Erythroblast (primary cell): Measurements from ENCODE around the gene SPAG16.

Source experiments
- GATA1 ChIP-seq: IDR thresholded peaks from 2 replicates; pipeline ENCODE4 v1.6.1; 2011; ENCODE audit warnings: low read depth, mild to moderate bottlenecking, control low read depth, low read length, moderate library complexity
- POLR2A ChIP-seq: IDR thresholded peaks from 2 replicates; pipeline ENCODE4 v1.6.1; 2011; ENCODE audit warnings: mild to moderate bottlenecking, low read length

DNA sequence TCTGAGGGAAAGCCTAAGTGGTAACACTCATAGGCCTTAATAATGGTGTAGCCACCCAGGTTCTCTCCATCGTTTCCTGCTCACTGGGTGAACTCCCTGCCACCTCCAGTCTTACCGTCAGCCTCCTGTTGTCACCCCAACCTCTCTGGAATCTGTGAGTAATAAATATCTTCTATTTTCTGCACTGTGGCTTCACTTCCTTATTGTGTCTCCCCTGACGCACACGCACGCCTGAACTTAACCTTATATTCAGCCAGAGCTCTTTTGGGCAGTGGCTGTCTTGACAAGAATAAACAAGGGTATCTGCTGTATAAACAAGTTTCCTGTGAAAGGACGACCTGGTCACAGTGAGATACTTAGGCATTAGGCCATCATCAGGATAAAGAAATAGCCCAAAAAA lies 467.2 kb downstream of the SPAG16 start:
- TF ChIP-seq POLR2A (no peak), GATA1 (no peak)
